Measurements from ENCODE around the gene MOCS1. TPM values are rescaled to one million over a fixed set of nuclear protein-coding genes. Genes with fewer than 3 reads are reported as not detected.
"Not testable (repeated sequence)": the region's sequence is repeated elsewhere in the genome, so short reads cannot be mapped to it uniquely, and the experiment has no call there.

MOCS1 gene
- polyA plus RNA-seq, 1 of the 3 experiments (the other 2 are of a cell fraction) = 4.2 TPM

DNA sequence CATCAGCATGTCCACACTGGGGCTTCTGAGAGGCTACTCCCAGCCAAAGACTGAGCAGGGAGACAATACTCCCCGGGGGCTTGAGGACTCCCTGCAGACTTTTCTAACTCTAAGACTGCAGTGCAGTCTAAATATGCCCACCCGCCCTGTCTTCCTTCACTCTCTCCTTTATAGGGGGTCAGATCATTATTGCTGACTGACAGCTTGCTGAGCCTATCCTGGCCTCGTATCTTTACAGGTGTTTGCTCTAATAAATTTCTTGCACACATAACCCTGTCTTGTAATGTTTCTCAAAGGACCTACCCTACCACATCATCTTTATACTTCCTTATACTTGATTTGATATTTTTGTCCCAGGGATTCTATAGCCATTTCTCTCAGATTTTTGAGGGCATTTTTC lies 39.4 kb upstream of the MOCS1 start:
- DNase-seq = no peak
- Histone ChIP-seq H3K9me2 (no peaks in the 10 kb centered on the region), H4K20me1 (ENCODE audit: insufficient read depth) (no peaks in the 10 kb centered on the region), H3K79me2 (ENCODE audit: insufficient read depth) (no peaks in the 10 kb centered on the region), H3K4me1 (ENCODE audit: control insufficient read depth in 1 of 2, insufficient read depth in 2 of 2, low read depth in 1 of 2, low read length in 1 of 2) (no peaks in the 10 kb centered on the region), H3F3A (replicated peaks; ENCODE audit: insufficient read depth) (no peaks in the 10 kb centered on the region), H3K4me3 (ENCODE audit: low read depth in 2 of 2, low read length in 1 of 2) (no peak overlapping the region), H3K9ac (no peak overlapping the region), H3K27me3 (ENCODE audit: insufficient read depth) (no peaks in the 10 kb centered on the region), H2AFZ (ENCODE audit: low read depth) (no peak overlapping the region), H3K27ac (ENCODE audit: low read depth in 2 of 2, low read length in 1 of 2) (no peak overlapping the region), H3K36me3 (replicated peaks in 1 of 2; ENCODE audit: control insufficient read depth in 1 of 2, insufficient read depth in 2 of 2, low read length in 1 of 2) (no peaks in the 10 kb centered on the region), H3K9me3 (no peaks in the 10 kb centered on the region), H3K4me2 (no peak overlapping the region)
- ChIA-PET CTCF (interaction anchor here (0.8 kb wide), 1 partner anchor 939 kb away, joined by 3 read pairs; no protein-coding TSS in a partner anchor), POLR2A (no interaction called here)
- WGBS (ENCODE audit: low lambda C conversion rate) = 15% methylated on average over 2 of the region's 3 CpGs
- no peak for TF ChIP-seq GATA2 (CRISPR knock-in tag; IDR thresholded peaks at IDR 0.05)
- no peak for TF ChIP-seq CTCF (IDR thresholded peaks at IDR 0.05)
- TF ChIP-seq TAF1 (IDR thresholded peaks at IDR 0.05; ENCODE audit: borderline replicate concordance, low read depth, low read length) = no peak
- TF ChIP-seq NRF1 (IDR thresholded peaks at IDR 0.05; ENCODE audit: low read depth, low read length) = no peak
- TF ChIP-seq SMC3 (IDR thresholded peaks at IDR 0.05; ENCODE audit: low read depth, low read length) = no peak
- no peak for TF ChIP-seq MAX (IDR thresholded peaks at IDR 0.05; ENCODE audit: low read depth)
- no peak for TF ChIP-seq JUND (IDR thresholded peaks at IDR 0.05)
- TF ChIP-seq GABPA (IDR thresholded peaks at IDR 0.05; ENCODE audit: low read depth) = no peak
- TF ChIP-seq MXI1 (IDR thresholded peaks at IDR 0.05; ENCODE audit: low read depth, low read length) = no peak
- no peak for TF ChIP-seq YY1 (IDR thresholded peaks at IDR 0.05; ENCODE audit: low read depth)
- TF ChIP-seq RAD21 (IDR thresholded peaks at IDR 0.05; ENCODE audit: low read length) = no peak
- TF ChIP-seq EZH2phosphoT487 (IDR thresholded peaks at IDR 0.05; ENCODE audit: borderline replicate concordance, low read depth) = no peak
- TF ChIP-seq, protein P1, sequence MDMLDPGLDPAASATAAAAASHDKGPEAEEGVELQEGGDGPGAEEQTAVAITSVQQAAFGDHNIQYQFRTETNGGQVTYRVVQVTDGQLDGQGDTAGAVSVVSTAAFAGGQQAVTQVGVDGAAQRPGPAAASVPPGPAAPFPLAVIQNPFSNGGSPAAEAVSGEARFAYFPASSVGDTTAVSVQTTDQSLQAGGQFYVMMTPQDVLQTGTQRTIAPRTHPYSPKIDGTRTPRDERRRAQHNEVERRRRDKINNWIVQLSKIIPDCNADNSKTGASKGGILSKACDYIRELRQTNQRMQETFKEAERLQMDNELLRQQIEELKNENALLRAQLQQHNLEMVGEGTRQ (IDR thresholded peaks at IDR 0.05; ENCODE audit: borderline replicate concordance, low read depth, low read length) = no peak
- no peak for TF ChIP-seq TCF12 (IDR thresholded peaks at IDR 0.05)
- no peak for TF ChIP-seq FOSL2 (IDR thresholded peaks at IDR 0.05; ENCODE audit: borderline replicate concordance, low read depth)

- H2AFZ ChIP-seq (ENCODE audit: low read depth); H3K9me3 ChIP-seq; POLR2A ChIA-PET; H3K4me2 ChIP-seq; H3K4me3 ChIP-seq (ENCODE audit: low read depth in 2 of 2, low read length in 1 of 2); H3K79me2 ChIP-seq (ENCODE audit: insufficient read depth); DNase-seq; H3F3A ChIP-seq (replicated peaks; ENCODE audit: insufficient read depth); H4K20me1 ChIP-seq (ENCODE audit: insufficient read depth); H3K27me3 ChIP-seq (ENCODE audit: insufficient read depth); H3K9me2 ChIP-seq; H3K36me3 ChIP-seq (replicated peaks in 1 of 2; ENCODE audit: control insufficient read depth in 1 of 2, insufficient read depth in 2 of 2, low read length in 1 of 2); H3K27ac ChIP-seq (ENCODE audit: low read depth in 2 of 2, low read length in 1 of 2); H3K9ac ChIP-seq; H3K4me1 ChIP-seq (ENCODE audit: control insufficient read depth in 1 of 2, insufficient read depth in 2 of 2, low read depth in 1 of 2, low read length in 1 of 2): not testable (repeated sequence)
- 6% methylated on average over 1 of the region's 1 CpG for WGBS (ENCODE audit: low lambda C conversion rate)
- CTCF ChIA-PET = interaction anchor here (1.5 kb wide), 1 partner anchor 9 kb away, joined by 6 read pairs; no protein-coding TSS in a partner anchor
Observed at GRCh38 chr6:39972717-39973116, 38.5 kb upstream of the MOCS1 start.

GRCh38 chr6:39971131-39971530 lies 36.9 kb upstream of the MOCS1 start:
- WGBS (ENCODE audit: low lambda C conversion rate) = 37% methylated on average over 5 of the region's 5 CpGs
- H3K9me3 ChIP-seq; CTCF ChIA-PET; DNase-seq; H3K9me2 ChIP-seq; H3K27me3 ChIP-seq (ENCODE audit: insufficient read depth); H3K4me2 ChIP-seq; H3K36me3 ChIP-seq (replicated peaks in 1 of 2; ENCODE audit: control insufficient read depth in 1 of 2, insufficient read depth in 2 of 2, low read length in 1 of 2); H3F3A ChIP-seq (replicated peaks; ENCODE audit: insufficient read depth); H3K27ac ChIP-seq (ENCODE audit: low read depth in 2 of 2, low read length in 1 of 2); POLR2A ChIA-PET; H3K9ac ChIP-seq; H3K4me3 ChIP-seq (ENCODE audit: low read depth in 2 of 2, low read length in 1 of 2); H2AFZ ChIP-seq (ENCODE audit: low read depth); H3K4me1 ChIP-seq (ENCODE audit: control insufficient read depth in 1 of 2, insufficient read depth in 2 of 2, low read depth in 1 of 2, low read length in 1 of 2); H4K20me1 ChIP-seq (ENCODE audit: insufficient read depth); H3K79me2 ChIP-seq (ENCODE audit: insufficient read depth): not testable (repeated sequence)

Data from SK-N-SH (cell line).